Transverse colon (tissue), 4 donors: ENCODE results near the gene IPO8. TPM values are rescaled to one million over a fixed set of nuclear protein-coding genes. Genes with fewer than 3 reads are reported as not detected.

Experiments used
- DNase-seq: peaks from one replicate; pipeline ENCODE4 v3.0.0-alpha.2; 2019
- H3K27ac ChIP-seq, 4 donors: fragments of 200-600 bp; sonication (generic); 2 replicates each; pipeline ENCODE4 v1.5.1; 2016 to 2018; ENCODE audit warnings: inconsistent platforms in 4 of 4
- H3K27me3 ChIP-seq: fragments of 200-600 bp; sonication (generic); 2 replicates; pipeline ENCODE4 v1.5.1; 2017; ENCODE audit warnings: inconsistent platforms
- H3K36me3 ChIP-seq, 4 donors: fragments of 200-600 bp; sonication (generic); 2 replicates each; pipeline ENCODE4 v1.5.1; 2017 to 2019; ENCODE audit warnings: inconsistent platforms in 4 of 4
- H3K4me1 ChIP-seq, 4 donors: fragments of 200-600 bp; sonication (generic); 2 replicates each; pipeline ENCODE4 v1.5.1; 2017 to 2020; ENCODE audit warnings: inconsistent platforms in 4 of 4
- H3K4me3 ChIP-seq, 4 donors: fragments of 200-600 bp; sonication (generic); 1 replicate in 1 of 4; 2 replicates in 3 of 4; pipeline versions ENCODE4 v1.5.1 to v1.6.1; 2017 to 2019; ENCODE audit warnings: inconsistent platforms in 4 of 4
- H3K9me3 ChIP-seq, 2 donors: fragments of 200-600 bp; sonication (generic); 2 replicates each; pipeline ENCODE4 v1.5.1; 2017 to 2019; ENCODE audit warnings: inconsistent platforms in 2 of 2
- EP300 ChIP-seq: sonication (generic); formaldehyde crosslinking; IDR thresholded peaks from one replicate; pipeline ENCODE4 v1.6.1; 2017; ENCODE audit warnings: antibody characterized with exemption, low read depth
- POLR2A ChIP-seq: fragments of 450-650 bp; IDR thresholded peaks from one replicate; pipeline ENCODE4 v1.6.1; 2016; ENCODE audit warnings: antibody characterized with exemption, mild to moderate bottlenecking, moderate library complexity
- POLR2AphosphoS5 ChIP-seq, 3 donors: sonication (generic); formaldehyde crosslinking; IDR thresholded peaks; one replicate each; pipeline ENCODE4 v1.6.1; 2016; ENCODE audit warnings: antibody characterized with exemption in 3 of 3
- WGBS, 2 donors: methylation state at CpG; one replicate each; pipeline ENCODE4 v1.1.5; 2018; ENCODE audit warnings: low coverage in 1 of 2; 5-methylcytosine and 5-hydroxymethylcytosine counted together
- in situ Hi-C, 4 donors: fragments of 200-750 bp; cut with MboI; loops; one replicate each; pipeline versions ENCODE4 v1.15.0 to v1.15.1; 2017; ENCODE audit warnings: low sequenced_read_pairs in 3 of 4, low pct_ligation_motif_present in 1 of 4, low pct_unique_long_range_greater_than_20kb in 1 of 4
- intact Hi-C: fragments of 100-400 bp; cut with DNase I; formaldehyde crosslinking; loops from one replicate; pipeline ENCODE4 v1.15.1; 2023; ENCODE audit warnings: low total_unique reads
- total RNA-seq, 4 donors: library from RNA; depleted of rRNA; stranded (reverse); fragments of >200 nt; gene quantifications; one replicate each; pipeline ENCODE4 v1.1.0, GENCODE V29; 2016
- TF ChIP-seq, protein P1 (sequence below), 5 experiments: fragments of 200-600 bp in 3 of 5; fragments of 450-650 bp in 2 of 5; sonication (generic) in 3 of 5; IDR thresholded peaks; 1 replicate in 2 of 5; 2 replicates in 3 of 5; pipeline ENCODE4 v1.5.1; 2016 to 2017; ENCODE audit warnings: antibody characterized with exemption in 5 of 5, inconsistent platforms in 3 of 5, mild to moderate bottlenecking in 2 of 5, moderate library complexity in 1 of 5

IPO8 gene
- total RNA-seq, 4 donors from 2014 or later = 35.2 to 73.9 (median 62.6) TPM

DNA sequence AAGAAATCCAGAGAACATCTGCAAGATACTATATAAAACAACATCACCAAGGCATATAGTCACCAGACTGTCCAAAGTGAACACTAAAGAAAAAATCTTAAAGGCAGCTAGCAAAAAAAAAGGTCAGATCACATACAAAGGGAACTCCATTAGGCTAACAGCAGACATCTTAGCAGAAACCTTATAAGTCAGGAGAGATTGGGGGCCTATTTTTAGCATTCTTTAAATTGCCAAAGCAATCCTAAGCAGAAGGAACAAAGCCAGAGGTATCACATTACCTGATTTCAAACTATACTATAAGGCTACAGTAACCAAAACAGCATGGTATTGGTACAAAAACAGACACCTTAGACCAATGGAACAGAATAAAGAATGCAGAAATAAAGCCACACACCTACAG, 92.5 kb downstream of the IPO8 start:
- H3K4me1 ChIP-seq = no peaks in the 10 kb centered on the region
- TF ChIP-seq EP300 (no peak), POLR2A (no peak), POLR2AphosphoS5 (IDR thresholded peaks at IDR 0.05) (no peak)
- TF ChIP-seq, protein P1, sequence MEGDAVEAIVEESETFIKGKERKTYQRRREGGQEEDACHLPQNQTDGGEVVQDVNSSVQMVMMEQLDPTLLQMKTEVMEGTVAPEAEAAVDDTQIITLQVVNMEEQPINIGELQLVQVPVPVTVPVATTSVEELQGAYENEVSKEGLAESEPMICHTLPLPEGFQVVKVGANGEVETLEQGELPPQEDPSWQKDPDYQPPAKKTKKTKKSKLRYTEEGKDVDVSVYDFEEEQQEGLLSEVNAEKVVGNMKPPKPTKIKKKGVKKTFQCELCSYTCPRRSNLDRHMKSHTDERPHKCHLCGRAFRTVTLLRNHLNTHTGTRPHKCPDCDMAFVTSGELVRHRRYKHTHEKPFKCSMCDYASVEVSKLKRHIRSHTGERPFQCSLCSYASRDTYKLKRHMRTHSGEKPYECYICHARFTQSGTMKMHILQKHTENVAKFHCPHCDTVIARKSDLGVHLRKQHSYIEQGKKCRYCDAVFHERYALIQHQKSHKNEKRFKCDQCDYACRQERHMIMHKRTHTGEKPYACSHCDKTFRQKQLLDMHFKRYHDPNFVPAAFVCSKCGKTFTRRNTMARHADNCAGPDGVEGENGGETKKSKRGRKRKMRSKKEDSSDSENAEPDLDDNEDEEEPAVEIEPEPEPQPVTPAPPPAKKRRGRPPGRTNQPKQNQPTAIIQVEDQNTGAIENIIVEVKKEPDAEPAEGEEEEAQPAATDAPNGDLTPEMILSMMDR (IDR thresholded peaks at IDR 0.05) = no peak
- H3K27me3 ChIP-seq = no peaks in the 10 kb centered on the region
- in situ Hi-C loops (no loop called here), intact Hi-C loops (no loop called here)
- no peak for DNase-seq
- H3K36me3 ChIP-seq = no peaks in the 10 kb centered on the region
- no peak overlapping the region for H3K4me3 ChIP-seq
- H3K27ac ChIP-seq = no peak overlapping the region
- no peaks in the 10 kb centered on the region for H3K9me3 ChIP-seq

DNA sequence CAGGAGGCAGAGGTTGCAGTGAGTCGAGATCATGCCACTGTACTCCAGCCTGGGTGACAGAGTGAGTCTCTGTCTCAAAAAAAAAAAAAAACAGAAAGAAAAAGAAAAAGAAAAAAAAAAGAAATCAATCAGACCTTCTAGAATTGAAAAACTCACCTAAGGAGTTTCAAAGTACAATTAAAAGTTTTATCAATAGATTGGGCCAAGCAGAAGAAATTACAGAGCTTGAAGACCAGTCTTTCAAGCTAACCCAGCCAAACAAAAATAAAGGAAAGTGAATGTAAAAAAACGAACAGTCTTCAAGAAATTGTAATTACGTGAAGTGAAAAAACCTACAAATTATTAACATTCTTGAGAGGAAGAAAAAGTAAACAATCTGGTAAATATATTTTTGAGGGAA, 93.0 kb downstream of the IPO8 start:
- TF ChIP-seq POLR2AphosphoS5 (IDR thresholded peaks at IDR 0.05) = no peak
- TF ChIP-seq EP300 = no peak
- TF ChIP-seq, protein P1 (IDR thresholded peaks at IDR 0.05) = no peak
- TF ChIP-seq POLR2A = no peak

DNA sequence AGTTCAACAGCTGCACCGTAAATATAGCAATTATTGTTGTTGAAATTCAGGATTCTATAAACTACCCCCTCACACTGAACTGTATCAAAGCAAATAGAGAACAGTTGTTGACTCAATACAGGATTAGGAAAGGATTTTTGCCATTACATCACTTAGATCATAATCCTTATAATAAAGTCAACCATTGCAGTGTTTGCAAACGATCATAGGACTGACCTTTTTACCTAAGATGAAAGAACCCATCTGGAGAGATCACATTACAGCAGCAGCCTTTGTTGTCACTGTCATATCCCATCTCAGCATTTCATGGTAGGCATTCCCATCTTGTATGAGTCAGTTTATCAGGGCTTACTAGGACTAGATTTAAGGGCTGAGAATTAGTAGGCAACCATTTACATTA, 96.1 kb downstream of the IPO8 start:
- Histone ChIP-seq H3K27ac (no peak overlapping the region), H3K9me3 (no peaks in the 10 kb centered on the region), H3K36me3 (no peaks in the 10 kb centered on the region), H3K27me3 (no peaks in the 10 kb centered on the region), H3K4me3 (no peak overlapping the region), H3K4me1 (no peaks in the 10 kb centered on the region)
- no peak for DNase-seq
- 36 to 42% methylated on average over 2 of the region's 2 CpGs for WGBS, 2 donors
- in situ Hi-C loops (no loop called here), intact Hi-C loops (no loop called here)
- TF ChIP-seq, protein P1 (IDR thresholded peaks at IDR 0.05) = no peak
- TF ChIP-seq POLR2A (no peak), EP300 (no peak), POLR2AphosphoS5 (IDR thresholded peaks at IDR 0.05) (no peak)

More for the DNA sequence above, 93.0 kb downstream of the IPO8 start:
- Histone ChIP-seq H3K27ac (no peak overlapping the region), H3K36me3 (no peaks in the 10 kb centered on the region), H3K27me3 (no peaks in the 10 kb centered on the region), H3K4me3 (no peak overlapping the region), H3K4me1 (no peaks in the 10 kb centered on the region), H3K9me3 (no peaks in the 10 kb centered on the region)
- in situ Hi-C loops (no loop called here), intact Hi-C loops (no loop called here)
- DNase-seq = no peak
- WGBS, 2 donors = 86 to 90% methylated on average over 3 of the region's 3 CpGs

DNA sequence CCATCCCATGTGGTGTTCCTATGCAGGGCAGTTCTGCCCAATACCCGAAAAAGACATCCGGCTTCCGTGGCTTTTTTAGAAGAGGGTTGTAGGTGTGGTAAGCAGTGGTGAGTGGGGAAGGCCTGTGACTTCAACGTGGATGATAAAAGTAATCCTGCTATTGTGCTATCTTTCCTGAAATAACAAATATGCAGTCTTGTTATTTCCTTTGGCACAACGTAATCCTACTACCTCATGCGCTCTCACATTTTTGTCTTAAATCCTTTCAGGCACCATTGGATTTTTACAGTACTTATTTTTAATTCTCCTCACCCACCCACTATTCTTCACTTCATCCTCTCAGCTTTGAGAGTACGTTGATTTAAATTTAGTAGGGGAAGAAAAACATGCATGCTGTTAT, 96.8 kb downstream of the IPO8 start:
- Histone ChIP-seq H3K36me3 (no peaks in the 10 kb centered on the region), H3K9me3 (no peaks in the 10 kb centered on the region), H3K27ac (no peak overlapping the region), H3K27me3 (no peaks in the 10 kb centered on the region), H3K4me3 (no peak overlapping the region), H3K4me1 (no peaks in the 10 kb centered on the region)
- DNase-seq = no peak
- TF ChIP-seq EP300 = no peak
- no peak for TF ChIP-seq POLR2A
- TF ChIP-seq, protein P1 (IDR thresholded peaks at IDR 0.05) = no peak
- no peak for TF ChIP-seq POLR2AphosphoS5 (IDR thresholded peaks at IDR 0.05)
- WGBS, 2 donors = 78 to 86% methylated on average over 4 to 7 of the region's 7 CpGs
- intact Hi-C loops (no loop called here), in situ Hi-C loops (no loop called here)
